ENCODE measurements around the gene CDH13. TPM values are rescaled to one million over a fixed set of nuclear protein-coding genes. Genes with fewer than 3 reads are reported as not detected.

CDH13 gene
- total RNA-seq, 1 donor, result 102 TPM

- Histone ChIP-seq H3K27me3 (ENCODE audit: insufficient read depth, low read length) (no peaks in the 10 kb centered on the region), H4K20me1 (ENCODE audit: insufficient read depth, low read length) (no peaks in the 10 kb centered on the region), H3K27ac (ENCODE audit: low read depth, low read length) (no peak overlapping the region), H3K9me3 (ENCODE audit: low read depth, low read length) (no peaks in the 10 kb centered on the region), H3K4me1 (ENCODE audit: insufficient read depth, low read length) (no peaks in the 10 kb centered on the region), H3K4me2 (ENCODE audit: insufficient read depth, low read length) (no peak overlapping the region), H3K79me2 (ENCODE audit: insufficient read depth, low read length) (no peaks in the 10 kb centered on the region), H2AFZ (ENCODE audit: low read length) (no peak overlapping the region), H3K36me3 (ENCODE audit: insufficient read depth, low read length) (no peaks in the 10 kb centered on the region), H3K4me3 (ENCODE audit: insufficient read depth, low read length) (no peak overlapping the region)
- no peak for DNase-seq (ENCODE audit: insufficient read length, low spot score, missing footprints)
- no peak for TF ChIP-seq CTCF (IDR thresholded peaks at IDR 0.05; ENCODE audit: extremely low read depth, low read depth, low read length)
Observed at GRCh38 chr16:83603723-83604570, 977.2 kb downstream of the CDH13 start.

GRCh38 chr16:83606486-83607030 lies 979.8 kb downstream of the CDH13 start:
- no peak for TF ChIP-seq CTCF (IDR thresholded peaks at IDR 0.05; ENCODE audit: extremely low read depth, low read depth, low read length)
- DNase-seq (ENCODE audit: insufficient read length, low spot score, missing footprints), result no peak

GRCh38 chr16:83609178-83609577 lies 982.4 kb downstream of the CDH13 start:
- Histone ChIP-seq H3K79me2 (ENCODE audit: insufficient read depth, low read length) (no peaks in the 10 kb centered on the region), H4K20me1 (ENCODE audit: insufficient read depth, low read length) (no peaks in the 10 kb centered on the region), H3K27ac (ENCODE audit: low read depth, low read length) (no peak overlapping the region), H2AFZ (ENCODE audit: low read length) (no peak overlapping the region), H3K4me2 (ENCODE audit: insufficient read depth, low read length) (no peak overlapping the region), H3K27me3 (ENCODE audit: insufficient read depth, low read length) (no peaks in the 10 kb centered on the region), H3K4me1 (ENCODE audit: insufficient read depth, low read length) (no peaks in the 10 kb centered on the region), H3K36me3 (ENCODE audit: insufficient read depth, low read length) (no peaks in the 10 kb centered on the region), H3K4me3 (ENCODE audit: insufficient read depth, low read length) (no peak overlapping the region), H3K9me3 (ENCODE audit: low read depth, low read length) (no peaks in the 10 kb centered on the region)
- DNase-seq (ENCODE audit: insufficient read length, low spot score, missing footprints), result no peak
- no peak for TF ChIP-seq CTCF (IDR thresholded peaks at IDR 0.05; ENCODE audit: extremely low read depth, low read depth, low read length)

More at GRCh38 chr16:83606486-83607030, 979.8 kb downstream of the CDH13 start:
- H3K27ac ChIP-seq (ENCODE audit: low read depth, low read length), result no peak overlapping the region
- no peak overlapping the region for H2AFZ ChIP-seq (ENCODE audit: low read length)
- H4K20me1 ChIP-seq (ENCODE audit: insufficient read depth, low read length), result no peaks in the 10 kb centered on the region
- no peaks in the 10 kb centered on the region for H3K27me3 ChIP-seq (ENCODE audit: insufficient read depth, low read length)
- no peak overlapping the region for H3K4me2 ChIP-seq (ENCODE audit: insufficient read depth, low read length)
- no peaks in the 10 kb centered on the region for H3K36me3 ChIP-seq (ENCODE audit: insufficient read depth, low read length)
- no peak overlapping the region for H3K4me3 ChIP-seq (ENCODE audit: insufficient read depth, low read length)
- H3K79me2 ChIP-seq (ENCODE audit: insufficient read depth, low read length), result no peaks in the 10 kb centered on the region
- H3K9me3 ChIP-seq (ENCODE audit: low read depth, low read length), result no peaks in the 10 kb centered on the region
- no peaks in the 10 kb centered on the region for H3K4me1 ChIP-seq (ENCODE audit: insufficient read depth, low read length)
